Measurements from ENCODE around the gene ZNF292. TPM values are rescaled to one million over a fixed set of nuclear protein-coding genes. Genes with fewer than 3 reads are reported as not detected.

Gene ZNF292
- total RNA-seq, 2 experiments from 2014 or later: 81.5 to 82.5 TPM

DNA sequence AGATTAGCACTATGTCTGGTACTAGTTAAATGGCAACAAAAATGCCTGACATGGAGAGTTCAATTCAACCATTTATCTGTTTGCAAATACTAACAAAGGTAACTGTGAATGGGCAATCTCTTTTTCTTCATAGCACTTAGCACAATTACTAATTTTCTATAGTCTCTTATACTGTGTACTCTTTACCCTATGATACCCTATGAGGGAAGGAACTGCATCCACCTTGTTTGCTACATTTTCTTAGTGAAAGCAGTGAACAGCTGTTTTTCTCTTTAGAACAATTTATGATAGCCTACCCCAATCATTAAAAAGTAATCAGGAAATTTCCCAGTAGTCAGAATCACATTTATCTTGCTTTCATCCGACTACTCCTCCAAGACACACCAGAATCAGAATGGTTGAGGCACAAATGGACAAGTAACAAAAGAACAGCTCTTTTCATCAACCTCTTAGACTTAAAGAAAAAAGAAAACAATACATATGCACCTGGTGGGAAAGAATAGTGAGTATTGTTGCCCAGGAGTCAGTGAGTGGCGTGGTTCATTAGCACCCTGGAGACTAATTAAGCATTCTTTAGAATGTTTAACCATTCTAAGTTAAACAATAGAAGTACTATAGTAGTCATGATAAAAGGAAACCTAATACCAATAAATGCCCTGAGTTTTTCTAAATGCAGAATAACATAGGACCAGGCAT is 16.7 kb downstream of the ZNF292 start:
- DNase-seq (no peak), ATAC-seq (ENCODE audit: poor library complexity) (no peak)
- H3K36me3 Mint-ChIP-seq (ENCODE audit: low read depth): peaks cover 12% of the 10 kb centered on the region
- Histone ChIP-seq H3K36me3 (ENCODE audit: insufficient read depth, low read length) (peaks cover 8% of the 10 kb centered on the region), H3K4me1 (ENCODE audit: insufficient read depth, low read length) (peaks cover 32% of the 10 kb centered on the region), H3K4me3 (ENCODE audit: low read length) (no peak overlapping the region), H3K27me3 (ENCODE audit: control insufficient read depth in 1 of 2, insufficient read depth in 2 of 2, low read length in 2 of 2) (no peaks in the 10 kb centered on the region), H3K9me3 (ENCODE audit: control insufficient read depth in 1 of 2, insufficient read depth in 1 of 2, low read length in 2 of 2) (no peaks in the 10 kb centered on the region), H3K27ac (ENCODE audit: low read depth in 1 of 2, low read length in 2 of 2) (no peak overlapping the region)
- H3K27ac Mint-ChIP-seq: no peak overlapping the region
- peaks cover 78% of the 10 kb centered on the region for H3K4me1 Mint-ChIP-seq (ENCODE audit: low read depth)
- no peaks in the 10 kb centered on the region for H3K27me3 Mint-ChIP-seq
- intact Hi-C loops (cut with DNase I, micrococcal nuclease): no loop called here
- POLR2A ChIA-PET: interaction anchor here (1.9 kb wide), 1 partner anchor 17 kb away, joined by 5 read pairs; the partner anchor contains the start of gene ZNF292
- CTCF ChIA-PET: interaction anchor here (1.0 to 1.3 kb wide), 3 partner anchors 14 to 36 kb away, joined by 3 read pairs; no protein-coding TSS in a partner anchor
- peak overlapping the region; percentile 13 for H3K4me3 Mint-ChIP-seq
- no peak for TF ChIP-seq CTCF (IDR thresholded peaks at IDR 0.05)
- H3K9me3 Mint-ChIP-seq: no peaks in the 10 kb centered on the region

DNA sequence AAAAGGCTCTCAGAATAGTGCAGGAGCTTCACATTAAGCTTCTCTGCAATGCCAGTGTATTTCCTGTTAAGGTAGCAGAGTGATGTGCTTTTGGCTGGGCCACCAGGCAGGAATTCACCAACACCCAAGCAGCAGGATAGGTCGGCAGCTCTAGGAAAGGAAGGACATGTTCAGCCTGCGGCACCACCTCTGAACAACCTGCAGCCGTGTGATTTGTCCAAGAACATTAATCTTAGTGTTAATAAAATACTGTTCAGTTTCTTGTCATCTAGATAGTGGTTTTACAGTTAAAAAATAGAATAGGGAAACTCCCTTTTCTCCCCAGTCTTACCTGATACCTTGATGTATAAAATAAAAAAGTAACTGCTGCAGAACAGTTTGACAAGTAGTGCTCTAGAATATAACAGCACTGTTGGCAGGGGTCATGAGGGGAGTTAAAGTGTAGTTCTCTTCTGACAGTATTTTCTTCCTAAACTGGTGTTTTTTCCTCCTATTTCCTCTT is 18.8 kb downstream of the ZNF292 start:
- Mint-ChIP-seq H3K4me1 (ENCODE audit: low read depth) (peaks cover 74% of the 10 kb centered on the region), H3K27ac (peak overlapping the region; percentile 1), H3K9me3 (no peaks in the 10 kb centered on the region), H3K36me3 (ENCODE audit: low read depth) (peaks cover 24% of the 10 kb centered on the region), H3K27me3 (no peaks in the 10 kb centered on the region), H3K4me3 (peak overlapping the region; percentile 0)
- no peak for TF ChIP-seq CTCF (IDR thresholded peaks at IDR 0.05)
- DNase-seq: peak in 3 of 14 experiments; percentile 16 to 28 (median 17)
- peaks cover 8% of the 10 kb centered on the region for H3K36me3 ChIP-seq (ENCODE audit: insufficient read depth, low read length)
- POLR2A ChIA-PET: interaction anchor here (0.8 to 0.9 kb wide), 2 partner anchors 34 to 35 kb away, joined by 3 read pairs; no protein-coding TSS in a partner anchor
- intact Hi-C loops (cut with DNase I, micrococcal nuclease): no loop called here
- H3K9me3 ChIP-seq (ENCODE audit: control insufficient read depth in 1 of 2, insufficient read depth in 1 of 2, low read length in 2 of 2): no peaks in the 10 kb centered on the region
- H3K4me3 ChIP-seq (ENCODE audit: low read length): no peak overlapping the region
- no peaks in the 10 kb centered on the region for H3K27me3 ChIP-seq (ENCODE audit: control insufficient read depth in 1 of 2, insufficient read depth in 2 of 2, low read length in 2 of 2)
- H3K4me1 ChIP-seq (ENCODE audit: insufficient read depth, low read length): peaks cover 28% of the 10 kb centered on the region
- CTCF ChIA-PET: interaction anchor here (0.9 kb wide), 1 partner anchor 20 kb away, joined by 3 read pairs; no protein-coding TSS in a partner anchor
- ATAC-seq (ENCODE audit: poor library complexity): peak; percentile 41
- H3K27ac ChIP-seq (ENCODE audit: low read depth in 1 of 2, low read length in 2 of 2): no peak overlapping the region

DNA sequence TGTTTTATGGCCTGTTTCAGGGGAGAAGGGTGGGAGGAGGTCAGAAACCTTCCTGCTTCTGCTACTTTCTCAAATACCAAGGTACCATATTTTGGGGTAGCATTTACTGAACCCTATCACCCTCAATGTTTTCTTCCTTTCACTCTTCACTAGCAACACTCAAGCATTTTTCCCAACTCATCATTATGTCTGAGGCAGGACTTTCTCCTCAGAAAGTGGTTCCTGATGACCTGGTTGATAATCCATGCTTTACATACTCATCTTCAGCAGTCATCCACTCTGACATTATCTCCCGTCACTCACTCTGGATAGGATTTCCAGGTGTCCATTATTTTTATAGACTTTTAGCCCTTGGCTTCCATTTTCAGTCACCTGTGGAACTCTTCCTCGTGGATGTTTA is 21.1 kb downstream of the ZNF292 start:
- peaks cover 41% of the 10 kb centered on the region for H3K4me1 ChIP-seq (ENCODE audit: insufficient read depth, low read length)
- no peak overlapping the region for H3K4me3 Mint-ChIP-seq

More for the DNA sequence above, 21.1 kb downstream of the ZNF292 start:
- no peaks in the 10 kb centered on the region for H3K9me3 Mint-ChIP-seq
- no peak for DNase-seq
- no peak overlapping the region for H3K27ac Mint-ChIP-seq
- no peaks in the 10 kb centered on the region for H3K9me3 ChIP-seq (ENCODE audit: control insufficient read depth in 1 of 2, insufficient read depth in 1 of 2, low read length in 2 of 2)
- POLR2A ChIA-PET: interaction anchor here (0.7 kb wide), 1 partner anchor 9 kb away, joined by 3 read pairs; no protein-coding TSS in a partner anchor
- TF ChIP-seq CTCF (IDR thresholded peaks at IDR 0.05): no peak
- H3K4me1 Mint-ChIP-seq (ENCODE audit: low read depth): peaks cover 85% of the 10 kb centered on the region
- intact Hi-C loops (cut with DNase I, micrococcal nuclease): no loop called here
- H3K27me3 ChIP-seq (ENCODE audit: control insufficient read depth in 1 of 2, insufficient read depth in 2 of 2, low read length in 2 of 2): no peaks in the 10 kb centered on the region
- no peak for ATAC-seq (ENCODE audit: poor library complexity)
- no peaks in the 10 kb centered on the region for H3K27me3 Mint-ChIP-seq
- no peak overlapping the region for H3K4me3 ChIP-seq (ENCODE audit: low read length)
- peaks cover 10% of the 10 kb centered on the region for H3K36me3 ChIP-seq (ENCODE audit: insufficient read depth, low read length)
- CTCF ChIA-PET: no interaction called here
- no peak overlapping the region for H3K27ac ChIP-seq (ENCODE audit: low read depth in 1 of 2, low read length in 2 of 2)
- peaks cover 37% of the 10 kb centered on the region for H3K36me3 Mint-ChIP-seq (ENCODE audit: low read depth)
